Measurements from ENCODE around the gene CHPF.

GRCh38 chr2:219576505-219577388 is 33.1 kb upstream of the CHPF start:
- TF ChIP-seq CTCF (IDR thresholded peaks at IDR 0.05) (no peak), POLR2AphosphoS5 (IDR thresholded peaks at IDR 0.05; ENCODE audit: low read depth, low read length) (no peak), SIN3A (IDR thresholded peaks at IDR 0.05; ENCODE audit: borderline replicate concordance, insufficient read depth, low read depth, low read length) (no peak)

Measured in Panc1 (cell line).